Astrocyte of the hippocampus (primary cell): Measurements from ENCODE around the gene RPS6KB2.

Source experiments
- DNase-seq: peaks from one replicate; pipeline ENCODE4 v3.0.0; 2011; ENCODE audit warnings: low read depth, low spot score

The RPS6KB2 gene

DNA sequence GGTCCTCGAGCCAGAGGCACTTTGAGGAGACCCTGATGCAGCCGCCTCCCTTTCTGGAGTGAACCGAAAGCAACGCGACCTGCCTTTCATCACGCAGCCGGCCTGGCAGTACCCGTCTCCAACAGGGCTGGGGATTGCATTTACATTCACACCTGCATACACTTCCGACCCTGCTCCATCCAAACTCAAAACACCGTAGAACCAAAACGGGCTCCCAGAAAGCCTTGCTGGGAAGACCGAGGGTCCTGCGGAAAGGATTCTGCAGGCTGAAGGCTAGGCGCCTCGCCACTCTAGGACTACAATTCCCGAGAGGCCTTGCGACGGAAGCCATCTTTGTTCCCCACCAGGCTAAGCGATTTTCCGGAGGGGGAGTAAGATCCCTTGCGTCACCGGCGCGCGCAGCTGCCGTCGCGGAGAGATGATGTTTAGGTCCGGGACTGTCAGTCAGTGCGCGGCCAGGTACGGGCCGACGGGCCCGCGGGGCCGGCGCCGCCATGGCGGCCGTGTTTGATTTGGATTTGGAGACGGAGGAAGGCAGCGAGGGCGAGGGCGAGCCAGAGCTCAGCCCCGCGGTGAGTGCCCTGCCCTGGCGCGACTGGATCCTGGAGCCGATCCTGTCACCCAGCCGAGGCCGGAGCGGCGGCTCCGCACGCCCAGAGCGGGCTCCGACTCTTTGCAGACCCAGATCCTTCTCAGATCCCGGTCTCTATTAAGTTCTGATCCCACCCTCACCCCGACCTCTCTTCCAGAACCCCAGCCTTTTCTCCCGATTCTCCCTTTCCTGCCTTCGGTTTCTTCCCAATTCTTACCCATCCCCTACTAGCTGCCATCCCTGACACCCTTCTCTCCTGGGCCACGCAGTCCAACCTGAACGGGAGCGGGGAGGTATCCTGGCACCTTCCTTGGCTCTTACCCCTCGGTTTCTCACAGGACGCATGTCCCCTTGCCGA lies at the start of gene RPS6KB2:
TSS of gene RPS6KB2 (plus strand) at position 443 of the 950 bp plus-strand sequence. CDS start at position 495, 52 bp downstream.
- DNase-seq = peak; percentile 99

DNA sequence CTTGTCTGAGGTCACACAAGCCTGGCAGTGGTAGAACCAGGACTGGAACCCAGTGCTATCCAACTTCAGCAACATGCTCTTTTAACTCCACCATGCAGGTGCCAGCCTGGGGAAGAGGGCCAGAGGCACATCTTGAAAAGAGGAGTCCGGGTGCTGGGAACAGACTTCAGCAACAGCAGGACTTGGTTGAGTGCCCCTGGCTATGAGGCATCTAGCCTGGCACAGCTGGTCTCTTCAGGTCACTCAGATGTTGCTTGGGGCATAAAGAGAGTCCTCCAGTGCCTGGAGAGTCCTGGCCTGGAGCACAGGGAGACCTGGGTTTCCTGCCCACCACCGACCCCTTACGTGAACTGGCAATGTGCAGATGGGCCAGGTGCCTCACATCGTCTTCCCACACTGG lies 49.8 kb upstream of the RPS6KB2 start:
- no peak for DNase-seq

DNA sequence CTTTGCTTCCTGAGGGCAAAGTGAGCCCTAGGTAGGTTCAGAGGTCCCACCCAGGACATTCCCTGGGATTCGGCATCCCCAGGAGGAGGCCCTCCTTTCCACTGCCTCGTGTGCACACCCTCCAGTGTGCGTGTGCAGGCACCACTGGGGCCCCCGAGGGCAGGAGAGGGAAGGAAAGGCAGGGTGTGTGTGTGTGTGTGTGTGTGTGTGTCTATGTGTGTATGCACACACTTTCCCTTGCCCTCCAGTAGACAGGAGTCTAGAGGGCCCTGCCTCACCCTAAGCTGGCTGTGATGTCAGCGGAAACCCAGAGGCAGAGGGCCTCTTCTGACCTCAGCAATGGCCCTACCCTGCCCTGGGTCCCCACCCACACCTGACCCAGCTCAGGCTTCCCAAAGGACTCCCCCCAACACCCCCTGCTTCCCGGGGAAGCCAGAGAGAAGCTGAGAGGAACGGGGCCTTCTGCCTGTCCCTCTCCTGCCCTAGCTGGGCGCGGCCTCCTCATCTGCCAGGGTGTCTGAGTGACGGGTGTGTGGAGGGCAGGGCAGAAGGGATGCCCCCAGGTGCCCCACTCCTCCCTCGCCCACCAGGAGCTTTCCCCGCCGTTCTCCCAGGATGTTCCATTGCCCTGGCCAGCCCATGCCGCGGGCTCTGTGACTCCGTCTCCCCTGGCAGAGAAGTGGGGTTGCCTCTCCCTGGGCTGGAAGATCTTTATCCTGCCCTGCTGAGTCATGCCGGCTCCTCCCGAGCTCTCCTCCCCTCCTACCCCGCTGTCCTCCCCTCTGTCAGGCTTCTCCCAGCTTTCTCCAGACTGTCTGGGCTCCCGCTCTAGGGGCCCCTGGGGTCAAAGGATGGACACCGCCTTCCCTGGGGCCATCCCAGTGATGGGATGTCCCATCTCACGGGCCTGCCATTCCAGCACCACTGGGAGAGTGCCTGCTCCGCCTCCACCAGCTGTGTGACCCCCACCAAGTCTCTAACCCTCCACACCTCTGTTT lies 48.9 kb upstream of the RPS6KB2 start:
- DNase-seq = peak; percentile 52

DNA sequence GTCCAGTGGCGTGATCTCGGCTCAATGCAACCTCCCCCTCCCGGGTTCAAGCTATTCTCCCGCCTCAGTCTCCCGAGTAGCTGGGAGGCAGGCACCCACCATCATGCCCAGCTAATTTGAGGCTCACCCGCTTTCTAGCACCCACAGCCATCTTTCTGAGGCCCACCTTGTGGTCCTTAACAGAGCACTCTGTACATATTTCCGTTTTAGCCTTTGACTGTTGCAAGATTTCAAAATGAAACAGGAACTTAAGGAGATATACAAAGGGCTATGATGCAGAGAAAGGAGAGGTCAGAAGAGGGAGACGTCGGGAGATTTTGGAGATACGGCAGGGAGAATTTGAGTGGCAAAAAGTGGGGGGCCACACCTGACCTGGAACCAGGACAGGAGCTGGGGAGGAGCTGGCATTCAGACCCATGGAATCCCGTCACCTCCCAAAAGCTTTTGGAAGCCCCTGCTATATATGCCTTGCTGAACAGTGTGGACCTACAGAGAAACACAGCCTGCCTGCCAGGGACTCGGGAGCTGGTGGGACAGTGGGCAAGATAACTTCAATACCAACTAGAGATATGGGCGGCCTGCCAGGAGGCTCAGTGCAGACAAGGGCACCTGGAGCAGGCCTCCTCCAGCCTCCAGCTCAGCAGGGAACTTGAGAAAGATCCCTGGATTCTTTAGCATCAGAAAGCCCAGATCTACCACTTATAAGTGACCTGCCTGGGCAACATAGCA lies 46.9 kb upstream of the RPS6KB2 start:
- no peak for DNase-seq

DNA sequence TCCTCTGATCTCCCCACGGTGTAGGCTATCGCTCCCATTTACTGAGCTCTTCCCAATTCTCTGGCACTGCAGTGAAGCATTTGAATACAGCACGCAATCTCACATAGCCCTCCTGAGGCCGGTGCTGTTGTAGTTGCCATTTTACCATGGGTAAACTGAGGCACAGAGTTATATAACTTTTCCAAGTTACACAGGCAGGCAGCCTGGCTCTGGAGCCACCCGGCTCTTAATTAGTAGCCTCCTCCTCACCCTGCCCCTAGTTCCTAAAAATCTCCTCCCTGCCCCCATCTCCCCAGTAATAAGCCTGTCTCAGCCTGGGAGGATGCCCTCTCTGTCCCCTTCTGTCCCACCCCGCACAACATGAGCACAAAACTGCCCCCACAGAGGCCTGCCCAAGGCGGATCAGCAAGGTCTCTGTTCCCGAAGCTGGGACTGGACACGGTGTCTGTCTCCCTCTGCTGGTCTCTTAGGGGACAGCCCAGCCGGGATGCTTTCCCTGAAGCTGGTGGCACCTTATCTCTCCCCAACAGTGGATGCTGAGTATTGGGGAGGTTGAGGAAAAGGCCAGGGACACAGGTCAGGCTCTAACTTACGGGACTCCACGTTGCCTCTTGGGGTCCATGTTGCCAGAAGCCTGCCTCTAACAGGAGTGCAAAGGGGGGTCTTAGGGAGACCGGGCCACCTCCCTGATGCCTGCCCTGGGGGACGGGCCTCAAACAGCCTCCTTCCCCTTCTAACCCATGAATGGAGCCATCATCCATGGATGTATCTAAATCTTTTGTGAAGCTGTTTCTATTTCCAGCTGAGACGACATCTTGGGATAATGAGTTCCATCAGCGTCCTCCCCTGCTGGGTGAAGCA lies 45.8 kb upstream of the RPS6KB2 start:
- DNase-seq = peak; percentile 89

DNA sequence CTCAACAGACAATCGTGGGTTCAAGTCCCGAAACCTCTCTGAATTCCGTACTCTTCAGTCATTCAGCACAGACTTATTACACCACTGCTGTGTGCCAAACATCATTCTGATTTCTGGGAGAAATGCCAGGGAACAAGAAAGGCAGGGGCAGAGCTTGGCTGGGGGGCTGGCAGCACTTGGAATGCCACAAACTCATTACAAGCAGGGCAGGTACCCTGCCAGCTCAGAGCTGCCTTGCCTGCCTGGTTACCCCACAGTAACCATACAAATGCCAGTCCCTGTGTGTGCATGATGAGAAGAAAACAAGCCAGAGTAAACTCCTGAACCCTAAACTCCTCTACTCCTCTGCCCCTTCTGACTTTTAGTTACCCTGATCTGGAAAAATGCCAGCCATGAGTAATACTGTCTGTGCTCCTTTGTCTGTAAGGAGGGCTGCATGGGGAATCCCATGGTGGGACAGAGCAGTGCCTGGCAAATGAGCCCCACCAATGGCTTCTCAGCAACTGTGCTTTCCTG lies 43.4 kb upstream of the RPS6KB2 start:
- peak; percentile 94 for DNase-seq

DNA sequence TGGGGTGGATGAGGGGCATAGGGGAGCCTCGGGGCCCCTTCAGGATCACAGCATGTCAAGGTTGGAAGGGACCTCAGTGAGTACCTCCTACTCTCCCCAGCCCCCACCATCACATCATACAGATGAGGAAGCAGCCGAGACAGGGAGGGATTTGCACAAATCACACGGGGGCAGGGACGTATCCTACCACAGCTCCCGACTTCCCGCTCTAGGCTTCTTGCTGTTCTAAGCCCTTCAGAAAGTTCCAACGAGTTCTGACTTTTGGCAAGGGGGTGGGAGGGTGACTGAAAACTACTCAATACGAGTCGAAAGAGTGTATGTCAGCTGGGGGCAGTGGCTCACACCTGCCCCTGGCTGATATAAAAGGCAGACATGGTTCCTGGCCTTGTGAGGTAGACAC lies 41.2 kb upstream of the RPS6KB2 start:
- DNase-seq = no peak

DNA sequence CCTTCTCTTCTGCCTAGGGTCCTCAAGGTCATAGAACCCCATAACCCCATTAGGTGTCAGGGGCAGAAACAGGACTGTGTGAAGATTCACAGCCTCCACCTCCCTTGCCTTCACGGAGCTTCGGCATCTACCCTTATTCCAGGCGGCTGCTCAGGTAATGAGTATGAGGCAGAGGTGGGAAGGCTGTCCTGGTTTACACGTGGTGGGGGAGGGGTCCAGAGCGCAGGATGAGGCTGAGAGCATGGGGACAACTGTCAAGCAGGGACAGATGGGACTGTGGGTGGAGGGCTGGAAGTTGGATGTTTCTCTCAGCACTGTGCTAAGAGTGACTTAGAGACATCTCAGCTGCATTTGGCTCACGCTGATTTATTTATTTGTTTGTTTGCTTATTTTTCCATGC lies 40.8 kb upstream of the RPS6KB2 start:
- DNase-seq = no peak

DNA sequence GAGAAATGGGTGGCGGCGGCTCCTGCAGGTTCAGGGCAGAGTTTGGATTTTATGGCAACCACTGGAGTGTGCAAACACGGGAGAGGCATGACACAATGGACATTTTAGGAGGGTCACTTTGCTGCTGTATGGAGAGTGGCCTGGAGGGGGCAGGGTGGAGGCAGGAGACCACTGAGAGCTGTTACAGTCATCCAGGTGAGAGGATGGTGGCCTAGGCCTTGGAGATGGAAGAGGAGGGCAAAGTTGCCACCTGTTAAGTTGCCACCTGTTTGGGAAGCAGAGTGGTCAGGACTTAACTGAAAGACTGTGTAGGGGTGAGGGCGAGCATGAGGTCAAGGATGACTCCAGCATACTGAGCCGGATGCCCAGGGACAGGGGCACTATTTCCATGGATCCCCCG lies 38.8 kb upstream of the RPS6KB2 start:
- peak; percentile 50 for DNase-seq

DNA sequence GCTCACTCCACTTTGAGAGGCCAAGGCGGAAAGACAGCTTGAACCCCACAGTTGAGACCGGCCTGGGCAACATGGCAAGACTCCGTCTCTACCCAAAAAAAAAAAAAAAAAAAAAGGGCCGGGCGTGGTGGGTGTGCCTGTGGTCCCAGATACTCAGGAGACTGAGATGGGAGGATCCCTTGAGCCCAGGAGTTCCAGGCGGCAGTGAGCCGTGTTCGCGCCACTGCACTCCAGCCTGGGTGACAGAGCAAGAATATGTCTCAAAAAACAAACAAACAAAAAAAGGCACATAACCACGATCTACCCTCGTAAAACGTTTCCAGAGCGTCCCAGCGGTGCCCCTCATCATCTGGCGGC lies 37.4 kb upstream of the RPS6KB2 start:
- no peak for DNase-seq

DNA sequence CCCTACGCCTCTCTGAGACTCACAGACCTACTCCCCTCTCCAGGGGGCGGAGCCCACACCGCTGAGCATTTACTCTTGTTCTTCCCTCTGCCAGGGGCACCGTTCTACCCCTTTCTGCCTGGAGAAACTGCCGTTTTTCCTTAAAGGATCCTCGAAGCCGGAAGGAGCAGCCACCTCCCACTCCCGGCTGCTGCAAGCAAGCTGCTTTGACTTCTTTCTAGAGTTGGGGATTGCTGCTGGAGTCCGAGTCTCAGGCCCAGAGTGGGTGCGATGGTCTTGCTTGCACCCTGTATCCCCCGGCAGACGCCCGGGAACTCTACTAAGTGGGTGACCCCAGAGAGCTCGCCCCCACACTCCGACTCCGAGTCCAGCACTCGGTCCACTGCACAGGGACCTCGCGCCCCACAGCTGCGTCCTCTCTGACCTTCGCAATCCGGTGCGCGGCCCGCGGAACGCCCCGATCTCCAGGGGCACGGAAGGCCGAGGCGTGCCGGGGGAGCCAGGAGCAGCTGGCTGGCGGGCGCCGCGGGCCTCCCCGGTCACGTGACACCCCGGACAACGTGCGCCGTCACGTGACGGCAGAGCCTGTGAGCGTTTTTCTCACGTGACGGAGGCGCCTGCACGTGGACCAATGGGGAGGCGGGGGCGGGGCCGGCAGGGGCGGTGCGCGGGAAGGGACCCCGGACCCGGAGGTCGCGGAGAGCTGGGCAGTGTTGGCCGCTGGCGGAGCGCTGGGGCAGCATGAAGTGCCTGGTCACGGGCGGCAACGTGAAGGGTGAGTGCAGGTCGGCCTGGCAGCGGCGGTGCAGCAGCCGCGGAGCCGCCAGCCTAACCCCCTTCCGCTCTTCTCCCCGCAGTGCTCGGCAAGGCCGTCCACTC lies 36.8 kb upstream of the RPS6KB2 start, which contains the start of gene RAD9A:
TSS of gene RAD9A (plus strand) at position 683 of the 879 bp plus-strand sequence. CDS start at position 742, 59 bp downstream.
- peak; percentile 98 for DNase-seq

DNA sequence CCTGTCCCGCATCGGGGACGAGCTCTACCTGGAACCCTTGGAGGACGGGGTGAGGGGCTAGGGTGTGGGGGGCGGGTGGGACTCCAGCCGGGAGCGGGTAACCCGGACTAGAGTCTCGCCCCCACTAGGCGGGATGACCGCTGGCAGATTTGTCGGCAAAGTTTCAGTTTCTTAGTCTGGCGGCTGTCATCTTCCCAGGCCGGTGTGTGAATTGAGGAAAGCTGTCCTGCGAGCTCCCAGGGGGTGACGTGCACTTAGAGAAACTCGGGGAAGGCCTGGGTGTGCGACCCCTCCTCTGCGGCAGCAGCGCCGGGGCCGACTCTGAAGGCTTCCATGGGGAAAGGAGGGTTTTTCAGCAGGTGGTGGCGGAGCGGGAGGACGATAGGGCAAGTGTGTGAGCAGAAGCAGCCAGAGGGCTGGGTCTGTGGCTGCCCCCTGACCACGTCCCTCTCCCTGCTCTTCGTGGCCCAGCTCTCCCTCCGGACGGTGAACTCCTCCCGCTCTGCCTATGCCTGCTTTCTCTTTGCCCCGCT lies 36.0 kb upstream of the RPS6KB2 start:
- no peak for DNase-seq

DNA sequence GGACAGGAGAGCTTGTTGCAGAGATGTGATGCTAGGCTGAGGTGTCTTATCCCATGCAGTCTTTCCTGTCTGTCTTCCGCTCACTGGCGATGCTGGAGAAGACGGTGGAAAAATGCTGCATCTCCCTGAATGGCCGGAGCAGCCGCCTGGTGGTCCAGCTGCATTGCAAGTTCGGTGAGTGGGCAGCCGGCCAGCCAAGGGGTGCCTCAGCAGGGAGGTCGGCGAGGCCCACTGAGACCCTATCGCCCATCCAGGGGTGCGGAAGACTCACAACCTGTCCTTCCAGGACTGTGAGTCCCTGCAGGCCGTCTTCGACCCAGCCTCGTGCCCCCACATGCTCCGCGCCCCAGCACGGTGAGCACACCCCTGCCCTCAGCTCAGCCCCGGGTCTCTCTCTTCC lies 34.9 kb upstream of the RPS6KB2 start:
- DNase-seq = no peak

DNA sequence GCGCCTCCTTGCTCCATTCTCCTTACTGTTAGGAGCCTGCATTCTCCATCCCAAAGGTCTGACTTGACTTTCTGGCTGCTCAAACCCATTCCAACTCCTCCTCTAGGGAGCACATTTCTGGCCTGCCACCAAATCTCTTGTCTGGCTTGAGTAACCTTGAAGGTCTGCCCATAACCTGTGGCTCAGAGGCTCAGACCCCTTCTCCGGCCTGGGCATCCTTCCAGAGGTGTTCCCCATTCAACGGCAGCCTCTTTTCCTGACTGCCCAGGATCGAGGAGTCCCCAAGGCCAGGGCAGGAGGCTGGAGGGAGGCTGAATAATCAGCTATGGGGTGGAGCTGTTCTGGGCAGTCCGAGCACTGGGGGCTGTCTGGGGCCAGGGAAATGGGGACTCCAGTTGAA lies 34.3 kb upstream of the RPS6KB2 start:
- no peak for DNase-seq

DNA sequence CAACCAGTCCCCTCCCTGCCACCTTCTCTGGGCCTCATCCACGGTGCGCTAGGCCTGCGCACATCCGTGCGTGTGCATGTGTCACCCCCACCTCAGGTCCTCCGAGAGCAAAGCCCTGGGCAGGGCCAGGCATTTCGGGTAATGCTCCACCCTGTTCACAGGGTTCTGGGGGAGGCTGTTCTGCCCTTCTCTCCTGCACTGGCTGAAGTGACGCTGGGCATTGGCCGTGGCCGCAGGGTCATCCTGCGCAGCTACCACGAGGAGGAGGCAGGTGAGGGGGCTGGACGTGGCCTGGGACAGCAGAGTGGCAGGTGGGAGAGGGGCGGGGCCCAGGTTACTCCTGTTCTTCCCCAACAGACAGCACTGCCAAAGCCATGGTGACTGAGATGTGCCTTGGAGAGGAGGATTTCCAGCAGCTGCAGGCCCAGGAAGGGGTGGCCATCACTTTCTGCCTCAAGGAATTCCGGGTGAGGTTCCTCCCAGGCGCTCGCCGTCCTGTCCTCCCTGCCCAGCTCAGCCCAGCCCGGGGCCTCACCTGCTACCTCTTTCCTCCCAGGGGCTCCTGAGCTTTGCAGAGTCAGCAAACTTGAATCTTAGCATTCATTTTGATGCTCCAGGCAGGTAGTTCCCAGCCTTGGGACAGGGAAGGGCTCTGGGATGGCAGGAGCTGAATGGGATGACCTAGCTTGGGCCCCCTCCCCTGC lies 32.6 kb upstream of the RPS6KB2 start:
- DNase-seq = no peak

DNA sequence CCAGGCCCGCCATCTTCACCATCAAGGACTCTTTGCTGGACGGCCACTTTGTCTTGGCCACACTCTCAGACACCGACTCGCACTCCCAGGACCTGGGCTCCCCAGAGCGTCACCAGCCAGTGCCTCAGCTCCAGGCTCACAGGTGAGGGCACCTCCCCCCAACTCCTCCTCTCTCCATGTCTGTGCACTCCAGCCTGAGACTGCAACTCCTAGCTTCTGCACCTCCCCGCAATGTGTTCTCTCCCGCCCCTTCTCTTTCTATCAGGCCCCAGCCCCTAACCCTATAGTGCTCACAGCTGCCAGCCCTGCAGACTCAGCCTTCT lies 32.1 kb upstream of the RPS6KB2 start:
- DNase-seq = no peak

DNA sequence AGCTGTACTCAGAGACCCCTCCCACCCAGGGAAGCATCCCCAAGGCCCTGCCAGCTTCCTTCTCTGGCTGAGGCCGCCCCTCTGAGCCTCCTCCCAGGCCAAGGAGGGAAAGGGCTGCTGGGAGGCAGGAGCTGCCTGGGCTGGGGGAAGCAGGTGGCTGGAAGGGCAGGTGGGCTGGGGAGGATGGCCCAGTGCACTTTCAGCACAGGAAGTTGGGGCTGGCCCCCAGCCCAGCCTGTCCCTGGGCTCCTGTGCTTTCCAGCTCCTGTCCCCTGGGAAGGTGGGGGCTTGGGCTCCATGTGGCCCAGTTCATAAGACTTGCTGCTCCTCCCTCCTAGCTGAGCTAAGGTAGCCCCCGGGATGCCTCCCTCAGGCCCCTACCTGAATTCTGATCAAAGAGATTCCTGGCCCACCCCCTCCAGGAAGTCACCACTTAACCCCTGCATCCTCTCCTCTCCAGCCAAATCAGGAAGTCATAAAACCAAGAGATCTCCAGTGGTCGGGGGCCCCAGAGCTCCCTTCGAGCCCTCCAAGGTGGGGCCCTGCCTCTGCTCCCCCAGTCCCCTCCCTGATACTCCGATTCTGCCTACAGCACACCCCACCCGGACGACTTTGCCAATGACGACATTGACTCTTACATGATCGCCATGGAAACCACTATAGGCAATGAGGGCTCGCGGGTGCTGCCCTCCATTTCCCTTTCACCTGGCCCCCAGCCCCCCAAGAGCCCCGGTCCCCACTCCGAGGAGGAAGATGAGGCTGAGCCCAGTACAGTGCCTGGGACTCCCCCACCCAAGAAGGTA lies 31.5 kb upstream of the RPS6KB2 start:
- no peak for DNase-seq

DNA sequence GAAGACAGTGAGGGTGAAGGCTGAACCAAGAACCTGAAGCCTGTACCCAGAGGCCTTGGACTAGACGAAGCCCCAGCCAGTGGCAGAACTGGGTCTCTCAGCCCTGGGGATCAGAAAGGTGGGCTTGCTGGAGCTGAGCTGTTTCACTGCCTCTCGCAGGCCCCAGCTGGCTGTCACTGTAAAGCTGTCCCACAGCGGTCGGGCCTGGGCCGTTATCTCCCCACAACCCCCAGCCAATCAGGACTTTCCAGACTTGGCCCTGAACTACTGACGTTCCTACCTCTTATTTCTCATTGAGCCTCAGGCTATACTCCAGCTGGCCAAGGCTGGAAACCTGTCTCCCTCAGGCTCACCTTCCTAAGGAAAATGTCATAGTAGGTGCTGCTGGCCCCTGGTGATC lies 30.8 kb upstream of the RPS6KB2 start:
- no peak for DNase-seq
